Activated T-helper 1 cell treated with anti-CD3 and anti-CD28 coated beads, Interleukin-2, amount 50 U/mL, for 16 hours (primary cell): ENCODE results near the gene ALPL.

ENCODE experiments used
- DNase-seq, 2 donors: peaks; one replicate each; pipeline ENCODE4 v3.0.0-alpha.2; 2020; ENCODE audit warnings: low read depth in 1 of 2, low spot score in 1 of 2

Gene ALPL

DNA sequence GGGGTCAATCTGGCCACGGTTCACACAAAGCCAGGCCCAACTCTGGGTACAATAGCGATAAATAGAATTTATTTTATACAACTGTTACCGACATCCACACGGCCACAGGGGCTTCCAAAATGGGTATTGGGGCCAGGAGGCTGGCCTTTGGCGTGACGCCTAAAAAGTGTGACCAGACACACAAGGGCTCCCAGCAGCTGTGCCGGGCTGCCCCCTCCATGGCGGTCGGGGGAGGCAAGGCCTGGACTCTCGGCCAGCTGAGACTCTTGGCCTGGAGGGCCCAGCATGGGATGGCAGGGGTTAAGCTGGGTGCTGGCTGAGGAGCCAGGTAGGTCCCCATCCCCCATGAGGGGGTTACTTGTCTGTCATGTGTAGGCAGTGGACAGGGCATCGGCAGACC lies 87.0 kb downstream of the ALPL start:
- no peak for DNase-seq

DNA sequence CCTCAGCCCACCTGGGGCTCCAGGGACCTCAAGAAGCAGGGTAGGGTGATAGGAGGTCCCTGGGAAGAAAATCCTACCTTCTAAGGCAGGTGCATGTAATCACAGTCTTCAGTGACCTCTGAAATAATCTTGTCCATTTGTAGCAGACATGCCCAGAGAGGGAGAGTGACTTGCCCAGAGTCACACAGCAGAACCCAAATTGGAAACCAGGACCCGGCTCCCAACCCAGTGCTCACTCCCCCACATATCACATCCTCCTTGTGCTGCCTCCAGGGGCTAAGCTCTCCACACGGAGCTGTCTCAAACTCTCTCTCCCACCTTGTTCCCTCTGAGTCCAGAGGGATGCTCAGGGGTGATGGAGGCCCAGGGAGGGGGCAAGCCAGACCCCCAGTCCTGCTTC lies 87.4 kb downstream of the ALPL start:
- DNase-seq: no peak

DNA sequence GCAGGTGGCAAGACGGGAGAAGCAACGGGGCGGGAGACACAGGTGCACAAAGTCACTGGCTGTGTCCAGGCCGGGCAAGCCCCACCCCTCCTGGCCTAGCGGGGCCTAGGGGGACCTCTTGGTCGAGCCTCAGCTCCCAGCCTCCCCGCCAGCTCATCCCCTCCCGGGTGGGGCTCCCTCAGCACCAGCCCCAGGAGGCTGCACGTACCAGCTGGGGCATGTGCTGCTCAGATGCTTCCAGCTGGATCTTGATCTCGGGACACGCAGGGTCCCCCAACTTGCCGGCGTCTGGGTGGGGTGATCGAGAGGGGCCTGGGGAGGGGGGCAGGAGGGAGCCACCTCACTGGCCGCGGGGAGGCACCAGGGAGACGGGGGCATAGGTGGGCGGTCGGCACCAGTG lies 88.5 kb downstream of the ALPL start:
- no peak for DNase-seq

DNA sequence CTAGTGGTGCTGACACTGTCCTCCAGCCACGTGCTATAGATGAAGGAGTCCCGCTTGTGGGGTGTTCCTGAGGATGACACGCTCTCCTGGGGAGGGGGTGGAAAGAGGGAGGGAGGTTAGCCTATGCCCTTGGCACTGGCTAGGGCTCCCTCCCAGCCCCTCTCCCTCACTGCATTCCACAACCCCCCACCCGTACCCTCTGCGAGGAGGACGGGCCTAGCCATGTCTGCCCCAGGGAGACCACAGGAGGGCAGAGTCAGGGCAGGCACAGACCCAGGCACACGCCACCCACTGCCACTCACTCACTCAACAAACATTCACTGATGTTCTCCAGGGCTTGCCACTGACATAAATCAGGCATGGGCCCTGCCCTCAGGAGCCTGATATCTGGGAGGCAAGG lies 89.2 kb downstream of the ALPL start:
- no peak for DNase-seq

DNA sequence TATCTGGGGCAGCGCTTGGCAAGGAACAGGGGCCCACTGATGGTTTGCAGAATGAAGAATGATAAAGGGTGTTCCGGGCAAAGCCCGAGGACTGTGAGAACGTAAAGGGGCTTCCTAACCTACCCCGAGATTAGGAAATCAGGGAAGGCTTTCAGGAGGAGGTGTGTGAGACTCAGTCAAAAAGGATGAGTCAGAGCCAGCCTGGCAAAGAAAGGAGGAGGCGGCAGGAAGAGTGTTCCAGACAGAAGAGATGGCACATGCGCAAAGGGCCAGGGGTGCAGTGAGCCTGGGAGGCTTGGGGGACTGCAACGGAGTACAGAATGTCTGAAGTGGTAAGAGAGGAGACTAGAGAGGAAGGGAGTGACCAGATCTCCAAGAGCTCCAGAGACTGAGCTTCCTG lies 89.7 kb downstream of the ALPL start:
- DNase-seq: no peak

DNA sequence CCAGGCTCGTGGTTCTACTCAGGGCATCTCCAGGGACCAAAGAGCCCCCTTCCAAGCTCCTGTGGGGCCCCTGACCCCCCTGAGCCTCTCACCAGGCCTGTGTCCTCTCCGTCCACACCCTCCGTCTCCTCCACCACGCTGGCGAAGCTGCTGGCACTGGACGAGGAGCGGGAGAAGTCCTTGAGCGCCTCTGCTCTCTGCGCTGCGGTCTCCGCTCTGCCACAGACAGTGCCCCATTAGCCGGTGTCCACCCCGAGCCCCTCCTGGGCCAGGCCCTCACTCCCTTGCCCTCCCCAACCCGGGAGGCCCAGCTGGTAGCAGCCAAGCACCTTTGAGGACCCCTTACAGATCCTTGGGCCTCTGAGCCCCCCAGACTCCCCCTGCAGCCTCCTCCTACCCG lies 90.2 kb downstream of the ALPL start:
- no peak for DNase-seq

DNA sequence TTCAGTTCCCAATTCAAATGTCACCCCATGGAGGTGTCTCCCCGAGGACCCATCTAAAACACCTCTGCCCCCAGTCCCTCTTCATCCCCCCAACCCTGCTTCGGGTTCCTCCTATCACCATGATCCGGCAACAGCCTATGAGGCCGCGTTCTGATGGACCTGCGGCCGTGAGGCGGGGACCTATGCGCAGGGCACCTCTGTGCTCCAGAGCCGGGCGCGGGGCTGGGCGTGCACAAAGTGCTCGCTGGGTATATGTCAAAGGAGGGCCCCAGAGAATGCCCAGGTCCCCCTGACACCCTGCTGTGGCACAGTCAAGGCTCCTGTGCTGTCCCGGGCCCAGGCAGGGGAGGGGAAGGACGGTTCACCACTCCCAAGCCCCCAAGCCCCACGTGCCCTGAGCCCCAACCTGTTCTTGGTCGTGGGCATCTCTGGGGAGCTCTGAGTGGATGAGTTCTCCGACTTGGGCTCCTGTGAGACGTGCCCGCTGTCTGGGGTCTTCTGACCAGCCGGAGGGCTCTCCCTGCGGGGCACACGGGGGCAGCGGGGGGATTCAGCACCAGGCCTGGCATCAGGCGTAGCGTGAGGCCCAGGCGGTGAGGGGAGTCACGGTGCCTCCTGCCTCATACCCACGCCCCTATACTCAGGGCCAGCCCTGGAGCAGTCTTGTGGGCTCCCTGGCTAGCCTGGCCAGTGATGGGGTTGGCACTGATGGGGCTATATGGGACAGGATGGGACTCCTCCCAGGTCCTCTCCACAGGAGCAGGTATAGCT lies 92.2 kb downstream of the ALPL start:
- no peak for DNase-seq

DNA sequence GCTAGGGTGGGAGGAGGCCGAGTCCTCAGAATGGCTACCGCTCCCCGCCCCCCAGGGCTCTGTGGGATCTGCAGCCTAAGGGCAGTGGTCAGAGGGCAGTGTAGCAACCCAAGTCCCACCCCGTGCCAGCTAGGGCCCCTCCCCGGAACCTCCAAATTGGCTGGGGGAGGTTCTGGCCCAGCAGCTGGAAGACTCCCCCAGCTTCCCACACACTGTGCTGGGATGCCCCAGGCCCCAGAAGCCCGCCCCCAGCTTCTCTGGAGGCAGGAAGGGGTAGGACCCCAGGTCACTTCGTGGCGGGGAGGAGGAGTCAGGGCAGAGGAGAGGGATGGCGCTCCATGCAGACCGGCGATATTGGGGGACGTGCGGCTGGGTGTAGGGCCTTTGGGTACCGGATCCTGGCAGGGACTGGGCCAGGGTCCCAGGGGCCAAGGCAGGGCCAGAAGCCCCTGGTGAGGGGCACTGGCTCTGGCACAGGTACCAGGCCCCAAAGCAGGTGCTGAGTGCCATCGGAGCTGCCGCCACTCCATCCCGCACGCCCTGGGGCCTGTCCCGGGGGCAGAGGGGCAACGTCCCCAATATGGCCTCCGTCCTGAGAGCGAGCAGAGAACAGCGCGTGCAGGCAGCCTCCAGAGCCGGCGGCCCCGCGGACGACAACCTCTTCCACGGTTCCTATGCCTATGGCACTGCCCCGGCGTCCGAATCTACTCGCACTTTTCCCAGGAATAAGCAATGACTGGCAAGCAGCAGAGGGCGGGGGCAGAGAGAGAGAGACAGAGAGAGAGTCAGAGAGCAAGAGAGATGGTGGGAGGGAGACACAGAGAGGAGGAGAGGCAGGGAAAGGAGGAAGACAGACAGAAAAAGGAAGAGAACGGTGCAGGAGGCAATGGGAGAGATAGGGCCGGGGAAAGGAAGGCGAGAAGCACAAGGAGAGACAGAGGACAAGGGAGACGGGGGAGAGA lies 94.2 kb downstream of the ALPL start:
- DNase-seq: no peak

DNA sequence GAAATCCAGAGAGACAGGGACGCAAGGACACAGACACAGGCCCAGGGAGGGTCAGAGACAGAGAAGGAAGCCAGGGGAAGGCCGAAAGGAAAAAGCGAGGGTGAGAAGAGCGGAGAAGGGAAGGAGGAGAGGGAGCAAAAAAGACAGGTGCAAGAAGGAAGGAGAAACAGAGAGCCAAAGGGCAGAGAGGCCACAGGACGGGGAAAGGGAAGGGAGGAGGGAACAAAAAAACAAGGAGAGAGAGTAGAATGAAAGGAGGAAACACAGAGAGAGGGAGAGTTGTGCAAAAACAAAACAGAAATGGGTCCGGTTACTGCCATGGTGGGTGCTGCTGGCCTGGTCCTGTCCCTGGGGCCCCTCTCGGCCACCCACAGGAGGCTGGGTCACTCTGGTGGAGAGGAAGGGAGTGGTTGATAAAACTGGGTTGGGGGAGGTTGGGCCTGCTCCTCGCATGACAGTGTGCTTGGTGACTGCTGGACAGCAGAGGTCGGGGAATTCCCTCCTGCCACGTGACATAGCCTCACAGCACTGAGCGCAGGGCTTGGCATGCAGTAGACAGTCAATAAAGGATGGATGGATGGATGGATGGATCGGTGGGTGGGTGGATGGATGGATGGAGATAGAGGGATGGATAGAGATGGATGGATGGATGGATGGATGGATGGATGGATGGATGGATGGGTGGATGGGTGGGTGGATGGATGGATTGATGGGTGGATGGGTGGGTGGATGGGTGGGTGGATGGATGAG lies 95.2 kb downstream of the ALPL start:
- DNase-seq: no peak

DNA sequence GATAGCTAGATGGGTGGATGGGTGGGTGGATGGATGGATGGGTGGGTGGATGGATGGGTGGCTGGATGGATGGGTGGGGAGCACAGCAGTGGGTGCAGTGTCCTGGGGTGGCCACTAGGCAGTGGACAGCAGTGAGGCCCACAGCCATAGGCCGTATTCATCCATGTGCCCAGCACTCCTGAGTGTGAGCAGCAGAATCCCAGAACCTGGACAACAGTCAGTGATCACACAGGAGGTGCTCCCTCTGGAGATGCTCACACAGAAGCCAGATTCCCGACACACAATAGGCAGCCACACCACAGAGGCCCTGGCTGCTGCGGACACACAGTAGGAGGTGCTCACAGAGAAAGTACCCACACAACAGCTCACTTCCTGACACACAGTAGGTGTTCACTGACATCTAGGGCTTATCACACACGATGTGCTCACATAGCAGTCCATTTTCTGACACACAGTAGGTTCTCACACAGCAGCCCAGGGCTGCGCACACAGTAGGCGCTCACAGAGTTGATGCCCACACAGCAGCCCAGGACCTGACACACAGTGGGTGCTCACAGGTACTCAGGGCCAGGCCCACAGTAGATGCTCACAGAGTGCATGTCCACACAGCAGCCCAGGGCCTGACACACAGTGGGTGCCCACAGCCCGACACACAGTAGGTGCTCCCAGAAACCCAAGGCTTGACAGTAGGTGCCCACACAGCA lies 95.9 kb downstream of the ALPL start:
- no peak for DNase-seq

DNA sequence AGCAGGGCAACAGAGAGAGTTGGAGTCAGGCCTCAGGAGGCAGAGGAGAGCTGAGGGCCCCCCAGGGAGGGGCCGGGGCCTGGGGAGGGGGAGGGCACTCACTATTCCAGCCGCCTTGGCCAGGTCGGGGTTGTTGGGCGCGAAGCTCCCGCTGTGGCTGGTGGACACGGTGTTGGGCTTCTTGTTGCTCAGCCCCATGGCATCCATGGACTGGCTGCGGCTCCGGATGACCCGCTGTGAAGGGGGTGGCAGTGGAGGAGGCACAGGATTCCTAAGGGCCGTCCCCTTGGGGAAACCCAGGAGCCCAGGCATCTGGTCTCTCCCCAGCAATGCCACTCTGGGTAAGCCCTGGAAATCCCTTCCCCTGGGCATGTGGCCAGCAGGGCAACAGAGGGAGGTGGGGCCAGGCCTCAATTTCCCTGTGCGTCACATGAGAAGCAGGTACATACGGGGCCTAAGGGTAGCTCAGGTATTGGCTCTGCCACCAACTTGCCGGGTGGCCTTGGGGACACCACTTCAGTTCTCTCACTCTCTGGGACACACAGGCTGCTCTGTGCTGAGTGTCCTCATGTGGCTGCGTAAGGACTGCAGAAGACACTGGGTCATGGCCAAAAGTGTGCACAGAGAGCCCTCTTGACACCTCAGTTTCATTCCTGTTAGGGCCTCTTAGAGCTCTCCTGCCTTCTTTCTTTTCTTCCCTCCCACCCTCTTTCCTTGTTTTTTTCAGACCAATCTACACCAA lies 96.9 kb downstream of the ALPL start:
- DNase-seq: no peak

DNA sequence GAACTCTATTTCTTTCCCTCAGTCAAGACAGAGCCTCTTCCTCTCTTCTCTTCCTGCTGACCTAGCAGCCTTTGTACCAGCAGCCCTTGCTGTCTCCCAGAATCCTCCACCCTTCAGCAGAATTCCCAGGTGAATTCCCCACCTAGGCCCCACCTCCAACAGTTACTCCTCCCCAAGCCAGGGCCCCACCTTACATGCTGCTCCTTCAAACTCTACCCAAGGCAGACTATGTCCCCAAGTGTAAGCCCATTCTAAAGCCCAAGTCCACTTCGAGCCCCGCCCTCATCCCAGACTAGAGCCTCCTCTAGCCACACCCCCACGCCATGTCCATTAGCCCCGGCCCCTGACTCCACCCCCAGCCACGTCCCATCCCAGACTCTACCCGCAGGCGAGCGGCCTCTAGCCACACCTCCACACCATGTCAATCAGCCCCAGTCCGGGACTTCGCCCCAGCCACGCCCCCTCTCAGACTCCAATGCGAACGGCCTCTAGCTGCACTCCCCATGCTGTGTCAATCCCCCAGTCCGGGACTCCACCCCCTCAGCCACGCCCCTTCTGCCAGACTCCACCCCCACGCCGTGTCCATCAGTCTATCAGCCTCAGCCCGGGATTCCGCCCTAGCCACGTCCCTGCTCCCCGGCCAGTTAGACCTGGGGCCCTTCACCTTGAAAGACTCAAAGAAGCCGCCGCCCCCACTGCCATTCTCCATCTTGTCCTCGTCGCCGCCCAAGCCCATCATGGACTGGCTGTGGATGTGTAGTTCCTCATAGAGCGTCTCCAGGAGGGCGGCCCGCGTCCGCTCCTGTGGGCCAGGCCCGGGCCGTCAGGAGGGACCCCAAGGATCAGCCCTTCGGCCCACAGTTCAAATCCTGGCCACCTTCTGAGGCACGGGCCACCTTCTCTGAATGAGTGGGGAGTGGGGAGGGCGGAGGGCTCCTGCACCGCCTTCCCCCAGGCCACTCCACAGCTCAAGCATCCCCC lies 98.6 kb downstream of the ALPL start:
- DNase-seq: peak in 1 of 2 donors; percentile 5

DNA sequence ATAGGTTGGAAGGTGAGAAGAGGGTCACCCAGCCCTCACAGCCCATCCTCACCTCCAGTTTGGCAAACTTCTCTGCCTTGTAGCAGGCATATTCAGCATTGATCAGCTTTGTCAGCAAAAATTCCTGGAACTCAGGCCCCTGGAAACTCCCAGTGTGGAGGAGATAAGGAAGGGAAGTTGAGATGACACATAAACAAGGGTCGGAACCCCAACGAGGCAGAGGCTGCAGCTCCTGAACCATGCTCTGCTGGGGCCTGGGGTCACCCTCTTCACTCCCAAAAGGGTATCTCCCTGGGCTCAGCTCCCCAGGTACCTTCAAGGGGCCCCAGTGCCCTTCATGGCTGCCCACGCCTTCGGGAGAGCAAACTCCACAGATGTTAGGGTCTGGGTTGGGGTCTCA lies 99.6 kb downstream of the ALPL start:
- DNase-seq: no peak

DNA sequence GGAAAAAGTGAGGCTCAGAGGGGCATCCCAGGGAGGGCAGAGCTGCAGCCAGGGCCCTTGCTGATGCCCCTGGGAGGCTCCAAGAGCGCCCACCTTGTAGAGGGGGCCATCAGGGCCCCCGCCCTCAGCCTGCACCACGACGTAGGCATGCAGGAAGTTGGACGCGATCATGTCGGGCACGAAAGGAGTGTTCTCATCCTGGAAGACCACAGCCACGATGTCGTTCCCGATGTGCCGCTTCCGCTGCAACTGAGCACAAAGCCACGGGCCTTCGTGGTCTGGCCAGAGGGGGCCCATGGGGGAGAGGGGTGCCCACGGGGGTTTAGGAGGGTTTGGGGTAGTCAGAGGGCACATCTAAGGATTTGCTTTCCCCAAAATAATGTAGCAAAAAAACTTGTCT lies 100.8 kb downstream of the ALPL start:
- no peak for DNase-seq

DNA sequence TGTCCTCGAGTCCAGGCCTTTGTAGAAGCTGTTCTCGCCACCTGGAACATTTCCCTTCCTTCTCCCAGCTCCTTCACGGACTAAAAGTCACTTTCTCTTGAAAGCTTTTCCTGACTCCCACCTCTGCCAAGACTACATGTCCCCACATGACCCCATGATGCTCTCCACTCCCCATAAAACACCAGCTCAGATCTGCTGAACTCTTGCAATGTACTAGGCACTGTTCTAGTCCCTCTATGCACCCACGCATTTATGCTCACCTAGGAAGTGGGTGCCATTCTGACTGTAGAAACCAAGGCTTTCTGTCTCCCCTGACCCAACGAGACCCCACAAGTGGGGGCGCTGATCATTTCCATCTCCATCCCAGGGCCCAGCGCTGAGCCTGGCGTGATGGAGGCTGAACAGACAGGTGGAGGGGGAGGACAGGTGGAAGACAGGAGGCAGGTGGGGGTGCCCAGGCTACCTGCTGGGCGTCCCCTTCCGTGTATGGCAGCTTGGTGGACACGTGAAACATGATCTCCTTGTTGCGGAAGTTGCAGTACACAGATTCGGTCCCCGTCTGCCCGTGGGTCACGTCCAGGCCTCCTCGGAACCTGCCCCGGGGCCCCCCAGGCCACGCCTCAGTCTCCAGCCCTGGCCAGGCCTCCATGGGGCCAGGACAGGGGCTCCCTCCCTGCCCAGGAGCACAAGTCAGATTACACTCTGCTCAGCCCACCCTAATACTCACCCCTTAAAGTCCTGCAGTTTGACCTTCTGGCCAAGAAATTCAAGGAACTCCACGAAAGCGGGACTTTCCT lies 102.0 kb downstream of the ALPL start:
- DNase-seq: no peak

DNA sequence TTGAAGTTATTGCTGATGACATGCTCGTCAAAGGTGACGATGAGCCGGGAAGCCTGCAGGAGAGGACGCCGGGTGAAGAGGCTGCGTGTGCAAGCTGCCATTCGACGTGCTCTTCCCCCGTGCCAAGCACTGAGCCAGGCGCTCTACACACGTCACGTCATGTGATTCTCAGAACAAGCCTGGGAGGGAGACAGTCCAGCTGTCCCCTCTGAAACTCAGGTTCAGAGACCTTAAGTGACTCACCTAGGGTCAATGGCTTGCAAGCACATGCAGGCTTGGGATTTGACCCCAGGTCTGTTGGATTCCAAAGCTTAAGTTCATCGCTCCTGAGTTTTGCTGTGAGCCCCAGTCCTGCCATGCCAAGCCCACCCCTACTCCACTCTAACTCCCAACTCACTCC lies 102.8 kb downstream of the ALPL start:
- no peak for DNase-seq

DNA sequence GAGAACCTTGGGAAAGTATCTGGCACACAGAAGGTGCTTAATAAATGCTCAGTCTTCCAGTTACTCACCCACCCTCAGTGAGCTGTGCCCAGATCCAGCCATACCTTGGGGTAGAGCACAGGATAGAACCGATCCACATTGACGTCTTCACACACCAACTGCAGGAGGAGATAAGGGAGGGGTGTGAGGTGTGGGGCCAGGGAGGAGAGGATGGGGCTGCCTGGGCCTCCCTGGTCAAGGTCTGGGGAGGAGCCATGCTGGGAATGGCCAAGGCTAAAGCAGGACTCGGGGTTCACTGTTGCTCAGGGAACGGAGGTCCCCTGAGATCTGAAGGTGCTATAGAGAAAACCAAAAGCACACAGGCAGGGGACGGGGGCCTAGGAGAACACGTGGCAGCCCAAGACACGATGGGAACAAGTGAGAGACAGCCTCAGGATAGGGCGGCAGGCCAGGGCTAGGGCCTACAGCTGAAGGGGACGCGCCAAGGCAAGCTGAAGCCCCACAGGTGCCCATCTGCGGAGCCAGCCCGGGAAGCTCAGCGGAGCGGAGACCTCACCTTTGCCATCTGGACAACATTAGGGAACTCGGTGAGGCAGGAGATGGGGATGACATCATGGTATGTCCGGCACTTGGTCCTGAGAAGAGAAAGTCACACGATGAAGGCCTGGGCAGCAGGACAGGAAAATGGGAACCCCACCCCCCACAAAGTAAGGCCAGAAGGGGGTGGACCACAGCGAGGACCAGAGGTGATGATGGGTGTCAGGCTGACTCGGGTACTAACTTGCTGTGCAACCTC lies 104.0 kb downstream of the ALPL start:
- no peak for DNase-seq
